Dendritic cell treated with granulocyte-macrophage colony-stimulating factor and Interleukin-4, amounts not matched to agents 40 ng/mL and 50 ng/mL, for 4 days (primary cell): ENCODE data around the gene DUOXA1.
"Not testable (repeated sequence)": the region's sequence is repeated elsewhere in the genome, so short reads cannot be mapped to it uniquely, and the experiment has no call there.

Experiments used
- H3K27ac Mint-ChIP-seq: one replicate; pipeline ENCODE4 v1.8.0; 2022; ENCODE audit warnings: mild to moderate bottlenecking, mixed read lengths
- H3K27me3 Mint-ChIP-seq: one replicate; pipeline ENCODE4 v1.8.0; 2022; ENCODE audit warnings: mild to moderate bottlenecking, mixed read lengths
- H3K36me3 Mint-ChIP-seq: one replicate; pipeline ENCODE4 v1.8.0; 2022; ENCODE audit warnings: low read depth, mixed read lengths
- H3K4me1 Mint-ChIP-seq: one replicate; pipeline ENCODE4 v1.8.0; 2022; ENCODE audit warnings: low read depth, mixed read lengths
- H3K4me3 Mint-ChIP-seq: one replicate; pipeline ENCODE4 v1.8.0; 2022; ENCODE audit warnings: mild to moderate bottlenecking, moderate library complexity, mixed read lengths
- H3K9me3 Mint-ChIP-seq: one replicate; pipeline ENCODE4 v1.8.0; 2022; ENCODE audit warnings: mixed read lengths
- intact Hi-C: fragments of 100-400 bp; cut with micrococcal nuclease; formaldehyde crosslinking; loops from one replicate; pipeline ENCODE4 v1.15.0; 2022

DUOXA1 gene

GRCh38 chr15:45091576-45091975 lies 38.1 kb downstream of the DUOXA1 start:
- H3K36me3 Mint-ChIP-seq = no peaks in the 10 kb centered on the region
- intact Hi-C loops = no loop called here
- no peak overlapping the region for H3K27ac Mint-ChIP-seq
- no peaks in the 10 kb centered on the region for H3K9me3 Mint-ChIP-seq
- peaks cover 7% of the 10 kb centered on the region for H3K27me3 Mint-ChIP-seq
- no peaks in the 10 kb centered on the region for H3K4me1 Mint-ChIP-seq
- no peak overlapping the region for H3K4me3 Mint-ChIP-seq

GRCh38 chr15:45091161-45091560 lies 38.5 kb downstream of the DUOXA1 start:
- Mint-ChIP-seq H3K4me3 (no peak overlapping the region), H3K27ac (no peak overlapping the region)
- intact Hi-C loops = no loop called here

GRCh38 chr15:45089712-45090373 lies 39.8 kb downstream of the DUOXA1 start:
- Mint-ChIP-seq H3K9me3 (no peaks in the 10 kb centered on the region), H3K4me3 (no peak overlapping the region), H3K36me3 (no peaks in the 10 kb centered on the region), H3K27ac (no peak overlapping the region), H3K4me1 (no peaks in the 10 kb centered on the region), H3K27me3 (peaks cover 7% of the 10 kb centered on the region)
- intact Hi-C loops = no loop called here

More at GRCh38 chr15:45091161-45091560, 38.5 kb downstream of the DUOXA1 start:
- Mint-ChIP-seq H3K27me3 (peaks cover 7% of the 10 kb centered on the region), H3K4me1 (no peaks in the 10 kb centered on the region), H3K9me3 (no peaks in the 10 kb centered on the region), H3K36me3 (no peaks in the 10 kb centered on the region)

GRCh38 chr15:45088801-45089711 lies 40.6 kb downstream of the DUOXA1 start:
- no peak overlapping the region for H3K27ac Mint-ChIP-seq
- H3K4me1 Mint-ChIP-seq = no peaks in the 10 kb centered on the region

GRCh38 chr15:45087513-45087912 lies 42.2 kb downstream of the DUOXA1 start:
- intact Hi-C loops = no loop called here
- Mint-ChIP-seq H3K4me3 (no peak overlapping the region), H3K36me3 (no peaks in the 10 kb centered on the region), H3K27ac (no peak overlapping the region), H3K27me3 (peaks cover 6% of the 10 kb centered on the region), H3K4me1 (no peaks in the 10 kb centered on the region), H3K9me3 (no peaks in the 10 kb centered on the region)

More at GRCh38 chr15:45088801-45089711, 40.6 kb downstream of the DUOXA1 start:
- intact Hi-C loops = no loop called here
- Mint-ChIP-seq H3K36me3 (no peaks in the 10 kb centered on the region), H3K9me3 (no peaks in the 10 kb centered on the region), H3K27me3 (peaks cover 7% of the 10 kb centered on the region), H3K4me3 (no peak overlapping the region)

GRCh38 chr15:45084163-45084562 lies 45.5 kb downstream of the DUOXA1 start:
- Mint-ChIP-seq H3K27ac (no peak overlapping the region), H3K27me3 (peaks cover 2% of the 10 kb centered on the region), H3K9me3 (no peaks in the 10 kb centered on the region), H3K4me1 (no peaks in the 10 kb centered on the region), H3K4me3 (no peak overlapping the region), H3K36me3 (no peaks in the 10 kb centered on the region)
- intact Hi-C loops = no loop called here

- Mint-ChIP-seq H3K9me3 (no peaks in the 10 kb centered on the region), H3K27ac (no peak overlapping the region), H3K4me3 (no peak overlapping the region), H3K36me3 (no peaks in the 10 kb centered on the region), H3K27me3 (peaks cover 2% of the 10 kb centered on the region), H3K4me1 (no peaks in the 10 kb centered on the region)
- intact Hi-C loops = no loop called here
These were observed 46.5 kb downstream of the DUOXA1 start for GRCh38 chr15:45083223-45083622.

- H3K36me3 Mint-ChIP-seq, H3K4me3 Mint-ChIP-seq, H3K27ac Mint-ChIP-seq, H3K9me3 Mint-ChIP-seq, H3K4me1 Mint-ChIP-seq, H3K27me3 Mint-ChIP-seq, intact Hi-C loops: not testable (repeated sequence)
These were observed 47.3 kb downstream of the DUOXA1 start for GRCh38 chr15:45082412-45082811.

- H3K4me3 Mint-ChIP-seq, intact Hi-C loops, H3K27ac Mint-ChIP-seq, H3K27me3 Mint-ChIP-seq, H3K4me1 Mint-ChIP-seq, H3K36me3 Mint-ChIP-seq, H3K9me3 Mint-ChIP-seq: not testable (repeated sequence)
These were observed 49.1 kb downstream of the DUOXA1 start for GRCh38 chr15:45080593-45080992.

GRCh38 chr15:45079628-45080246 lies 49.9 kb downstream of the DUOXA1 start:
- H3K9me3 Mint-ChIP-seq, H3K4me1 Mint-ChIP-seq, intact Hi-C loops, H3K27me3 Mint-ChIP-seq, H3K36me3 Mint-ChIP-seq, H3K4me3 Mint-ChIP-seq, H3K27ac Mint-ChIP-seq: not testable (repeated sequence)

- H3K27ac Mint-ChIP-seq, H3K27me3 Mint-ChIP-seq, H3K4me3 Mint-ChIP-seq, H3K4me1 Mint-ChIP-seq, intact Hi-C loops, H3K36me3 Mint-ChIP-seq, H3K9me3 Mint-ChIP-seq: not testable (repeated sequence)
These were observed 50.5 kb downstream of the DUOXA1 start for GRCh38 chr15:45079201-45079600.

GRCh38 chr15:45077391-45077790 lies 52.3 kb downstream of the DUOXA1 start:
- H3K9me3 Mint-ChIP-seq, H3K4me1 Mint-ChIP-seq, H3K36me3 Mint-ChIP-seq, intact Hi-C loops, H3K27me3 Mint-ChIP-seq, H3K4me3 Mint-ChIP-seq: not testable (repeated sequence)
- H3K27ac Mint-ChIP-seq = peak overlapping the region; percentile 51

- H3K27me3 Mint-ChIP-seq, intact Hi-C loops, H3K36me3 Mint-ChIP-seq, H3K4me3 Mint-ChIP-seq, H3K4me1 Mint-ChIP-seq, H3K9me3 Mint-ChIP-seq, H3K27ac Mint-ChIP-seq: not testable (repeated sequence)
These were observed 54.0 kb downstream of the DUOXA1 start for GRCh38 chr15:45075440-45076320.
